Mucosa of stomach (tissue), 1 donor: ENCODE data around the gene CPAMD8.

Experiments used
- H3K27me3 ChIP-seq: one replicate; pipeline ENCODE4 v1.7.0; 2013; ENCODE audit warnings: mild to moderate bottlenecking, low read length; ENCODE audit not compliant: control insufficient read depth, insufficient read depth
- H3K36me3 ChIP-seq: one replicate; pipeline ENCODE4 v1.7.0; 2013; ENCODE audit warnings: low read length; ENCODE audit not compliant: control insufficient read depth, insufficient read depth
- H3K4me1 ChIP-seq: one replicate; pipeline ENCODE4 v1.7.0; 2013; ENCODE audit warnings: mild to moderate bottlenecking, low read length; ENCODE audit not compliant: control insufficient read depth, insufficient read depth
- H3K4me3 ChIP-seq: one replicate; pipeline ENCODE4 v1.7.0; 2013; ENCODE audit warnings: low read length
- H3K9ac ChIP-seq: one replicate; pipeline ENCODE4 v1.7.0; 2013; ENCODE audit warnings: mild to moderate bottlenecking, low read length, moderate library complexity
- H3K9me3 ChIP-seq: one replicate; pipeline ENCODE4 v1.7.0; 2013; ENCODE audit warnings: mild to moderate bottlenecking, low read length, moderate library complexity; ENCODE audit not compliant: control insufficient read depth
- donor health status: Pancreatic carcinoma.

Gene CPAMD8

DNA sequence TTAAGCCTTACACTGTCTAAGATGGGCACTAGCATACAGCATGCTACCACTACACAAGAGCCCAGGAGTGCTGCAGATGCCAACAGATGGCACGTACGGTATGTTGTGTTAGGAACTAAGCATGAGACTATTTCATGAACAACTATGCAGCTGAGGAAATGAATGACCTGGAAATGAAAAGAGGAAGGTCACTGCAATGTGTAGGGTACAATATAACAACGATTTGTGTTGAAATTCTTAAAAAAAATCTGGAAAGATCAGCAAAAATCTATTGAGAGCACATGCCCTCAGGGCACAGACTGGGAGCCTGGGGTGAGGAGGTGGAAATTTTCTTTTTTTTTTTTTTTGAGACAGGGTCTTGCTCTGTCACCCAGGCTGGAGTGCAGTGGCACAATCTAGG is 34.2 kb upstream of the CPAMD8 start:
- Histone ChIP-seq H3K27me3 (no peaks in the 10 kb centered on the region), H3K4me3 (no peak overlapping the region), H3K36me3 (no peaks in the 10 kb centered on the region), H3K9ac (no peak overlapping the region), H3K4me1 (no peaks in the 10 kb centered on the region), H3K9me3 (no peaks in the 10 kb centered on the region)

DNA sequence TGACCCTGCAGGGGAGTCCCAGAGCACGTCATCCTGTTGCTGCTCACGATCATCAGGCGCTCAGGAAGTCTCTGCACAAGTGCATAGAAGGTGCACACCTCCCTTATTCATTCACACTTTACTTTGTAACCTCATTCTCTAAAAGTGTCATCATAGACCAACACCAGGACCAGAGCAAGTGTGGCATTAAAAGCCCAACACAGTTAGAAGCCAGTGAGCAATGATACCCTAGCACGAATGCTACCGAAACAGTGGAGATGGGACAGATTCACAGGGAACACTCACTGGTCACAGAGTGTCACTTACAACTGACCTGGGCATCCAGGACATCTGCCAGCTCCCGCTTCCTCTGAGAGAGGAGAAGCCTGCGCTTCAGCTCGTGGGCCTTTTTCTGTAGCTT is 31.6 kb upstream of the CPAMD8 start:
- peaks cover 3% of the 10 kb centered on the region for H3K36me3 ChIP-seq
- no peaks in the 10 kb centered on the region for H3K9me3 ChIP-seq
- no peak overlapping the region for H3K9ac ChIP-seq
- H3K4me1 ChIP-seq: no peaks in the 10 kb centered on the region
- no peak overlapping the region for H3K4me3 ChIP-seq
- H3K27me3 ChIP-seq: no peaks in the 10 kb centered on the region

GRCh38 chr19:17055636-17056035 is 29.0 kb upstream of the CPAMD8 start:
- Histone ChIP-seq H3K4me1 (no peaks in the 10 kb centered on the region), H3K36me3 (peaks cover 3% of the 10 kb centered on the region), H3K9ac (no peak overlapping the region), H3K27me3 (no peaks in the 10 kb centered on the region), H3K4me3 (no peak overlapping the region), H3K9me3 (no peaks in the 10 kb centered on the region)

GRCh38 chr19:17054746-17055145 is 28.1 kb upstream of the CPAMD8 start:
- H3K9me3 ChIP-seq: no peaks in the 10 kb centered on the region
- no peak overlapping the region for H3K9ac ChIP-seq
- no peak overlapping the region for H3K4me3 ChIP-seq
- peaks cover 5% of the 10 kb centered on the region for H3K4me1 ChIP-seq
- H3K27me3 ChIP-seq: no peaks in the 10 kb centered on the region
- peaks cover 3% of the 10 kb centered on the region for H3K36me3 ChIP-seq

GRCh38 chr19:17052439-17052838 is 25.8 kb upstream of the CPAMD8 start:
- H3K36me3 ChIP-seq: peaks cover 3% of the 10 kb centered on the region
- H3K4me1 ChIP-seq: peaks cover 12% of the 10 kb centered on the region
- no peaks in the 10 kb centered on the region for H3K27me3 ChIP-seq
- no peak overlapping the region for H3K9ac ChIP-seq
- no peak overlapping the region for H3K4me3 ChIP-seq
- H3K9me3 ChIP-seq: no peaks in the 10 kb centered on the region

GRCh38 chr19:17049711-17050280 is 23.2 kb upstream of the CPAMD8 start:
- H3K9me3 ChIP-seq: no peaks in the 10 kb centered on the region
- peaks cover 3% of the 10 kb centered on the region for H3K36me3 ChIP-seq
- no peaks in the 10 kb centered on the region for H3K27me3 ChIP-seq
- H3K4me1 ChIP-seq: peaks cover 12% of the 10 kb centered on the region
- peak overlapping the region; percentile 37 for H3K9ac ChIP-seq
- no peak overlapping the region for H3K4me3 ChIP-seq

GRCh38 chr19:17048885-17049453 is 22.4 kb upstream of the CPAMD8 start:
- peaks cover under 1% of the 10 kb centered on the region for H3K36me3 ChIP-seq

DNA sequence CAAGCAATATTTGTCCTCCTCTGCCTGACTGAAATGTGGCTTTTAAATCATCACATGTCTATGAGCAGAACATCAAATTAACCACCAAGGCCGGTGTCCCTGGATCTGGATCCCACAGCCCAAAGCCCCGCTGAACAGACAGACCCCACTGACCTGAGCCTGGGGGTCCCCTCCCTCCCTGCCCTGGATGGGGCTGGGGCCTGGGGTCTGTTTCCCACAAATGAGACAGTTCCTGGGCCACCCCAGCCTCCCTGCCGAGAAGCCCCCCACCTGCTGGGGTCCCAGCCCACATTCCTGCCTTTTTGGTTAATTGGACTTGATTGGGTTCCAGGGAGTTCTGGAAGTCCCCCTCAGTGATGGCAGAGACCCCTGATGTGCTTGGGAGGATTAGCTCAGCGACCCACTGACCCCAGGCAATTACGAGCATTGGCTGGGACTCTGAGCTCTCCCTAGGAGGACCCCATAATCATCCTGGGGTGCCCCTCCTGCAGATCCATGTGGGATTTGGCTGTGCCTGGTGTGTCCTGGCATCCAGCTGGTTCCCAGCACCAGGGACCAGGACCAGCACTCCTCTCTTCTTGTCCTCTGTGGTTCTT is 19.4 kb upstream of the CPAMD8 start:
- no peaks in the 10 kb centered on the region for H3K9me3 ChIP-seq

More at GRCh38 chr19:17048885-17049453, 22.4 kb upstream of the CPAMD8 start:
- Histone ChIP-seq H3K27me3 (no peaks in the 10 kb centered on the region), H3K4me3 (no peak overlapping the region), H3K9ac (no peak overlapping the region), H3K4me1 (peaks cover 12% of the 10 kb centered on the region), H3K9me3 (no peaks in the 10 kb centered on the region)

DNA sequence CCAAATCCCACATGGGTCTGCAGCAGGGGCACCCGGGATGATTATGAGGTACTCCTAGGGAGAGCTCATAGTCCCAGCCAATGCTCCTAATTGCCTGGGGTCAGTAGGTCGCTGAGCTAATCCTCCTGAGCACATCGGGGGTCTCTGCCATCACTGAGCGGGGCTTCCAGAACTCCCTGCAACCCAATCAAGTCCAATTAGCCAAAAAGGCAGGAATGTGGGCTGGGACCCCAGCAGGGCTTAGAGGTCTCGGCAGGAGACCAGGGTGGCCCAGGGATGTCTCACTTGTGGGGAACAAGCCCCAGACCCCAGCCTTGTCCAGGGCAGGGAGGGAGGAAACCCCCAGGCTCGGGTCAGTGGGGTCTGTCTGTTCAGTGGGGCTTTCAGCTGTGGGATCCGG is 17.1 kb upstream of the CPAMD8 start:
- Histone ChIP-seq H3K4me3 (no peak overlapping the region), H3K36me3 (no peaks in the 10 kb centered on the region), H3K27me3 (no peaks in the 10 kb centered on the region), H3K9me3 (no peaks in the 10 kb centered on the region), H3K4me1 (peaks cover 9% of the 10 kb centered on the region), H3K9ac (no peak overlapping the region)

More for the DNA sequence above, 19.4 kb upstream of the CPAMD8 start:
- Histone ChIP-seq H3K9ac (no peak overlapping the region), H3K4me1 (peaks cover 21% of the 10 kb centered on the region), H3K27me3 (no peaks in the 10 kb centered on the region), H3K36me3 (no peaks in the 10 kb centered on the region), H3K4me3 (no peak overlapping the region)

- Histone ChIP-seq H3K36me3 (no peaks in the 10 kb centered on the region), H3K4me3 (no peak overlapping the region), H3K9ac (peak overlapping the region; percentile 45), H3K4me1 (peaks cover 9% of the 10 kb centered on the region), H3K27me3 (no peaks in the 10 kb centered on the region), H3K9me3 (no peaks in the 10 kb centered on the region)
Measured at GRCh38 chr19:17041976-17042375, 15.4 kb upstream of the CPAMD8 start.

GRCh38 chr19:17037966-17038500 is 11.4 kb upstream of the CPAMD8 start:
- H3K27me3 ChIP-seq: no peaks in the 10 kb centered on the region
- no peak overlapping the region for H3K4me3 ChIP-seq

DNA sequence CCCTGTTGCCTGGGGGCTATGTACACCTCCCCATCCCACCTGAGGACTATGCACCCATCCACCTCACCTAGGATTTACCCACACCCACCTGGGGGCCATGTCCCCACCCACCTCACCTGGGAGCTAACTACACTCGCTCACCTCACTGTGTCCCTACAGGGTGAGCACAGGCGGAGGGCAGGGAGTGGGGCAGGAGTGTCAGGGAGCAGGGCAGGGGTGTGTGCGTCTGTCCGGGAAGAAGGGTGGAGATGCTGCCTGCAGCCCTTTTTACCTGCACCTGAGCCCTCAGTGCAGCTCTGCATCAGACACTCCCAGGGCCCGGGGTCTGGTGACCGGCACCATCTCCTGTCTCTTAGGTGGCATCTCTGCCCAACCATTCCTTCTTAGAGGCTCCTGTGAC is 10.6 kb upstream of the CPAMD8 start:
- H3K9me3 ChIP-seq: no peaks in the 10 kb centered on the region
- H3K9ac ChIP-seq: no peak overlapping the region
- no peak overlapping the region for H3K4me3 ChIP-seq
- no peaks in the 10 kb centered on the region for H3K36me3 ChIP-seq
- no peaks in the 10 kb centered on the region for H3K27me3 ChIP-seq
- H3K4me1 ChIP-seq: peaks cover 9% of the 10 kb centered on the region

More at GRCh38 chr19:17037966-17038500, 11.4 kb upstream of the CPAMD8 start:
- Histone ChIP-seq H3K9me3 (no peaks in the 10 kb centered on the region), H3K4me1 (peaks cover 9% of the 10 kb centered on the region), H3K36me3 (no peaks in the 10 kb centered on the region), H3K9ac (no peak overlapping the region)
